HG02884 (cell line): ENCODE results near the gene OR5A2.
A peak's percentile ranks its signal among the peaks of the same experiment; 100 is the strongest.
"Not testable (repeated sequence)": the region's sequence is repeated elsewhere in the genome, so short reads cannot be mapped to it uniquely, and the experiment has no call there.

Experiments used
- ATAC-seq: cut with Tn5 transposase; IDR thresholded peaks from one replicate; pipeline ENCODE4 v1.9.1; 2021; ENCODE audit warnings: mild to moderate bottlenecking, moderate library complexity; ENCODE audit not compliant: unreplicated experiment

OR5A2 gene

DNA sequence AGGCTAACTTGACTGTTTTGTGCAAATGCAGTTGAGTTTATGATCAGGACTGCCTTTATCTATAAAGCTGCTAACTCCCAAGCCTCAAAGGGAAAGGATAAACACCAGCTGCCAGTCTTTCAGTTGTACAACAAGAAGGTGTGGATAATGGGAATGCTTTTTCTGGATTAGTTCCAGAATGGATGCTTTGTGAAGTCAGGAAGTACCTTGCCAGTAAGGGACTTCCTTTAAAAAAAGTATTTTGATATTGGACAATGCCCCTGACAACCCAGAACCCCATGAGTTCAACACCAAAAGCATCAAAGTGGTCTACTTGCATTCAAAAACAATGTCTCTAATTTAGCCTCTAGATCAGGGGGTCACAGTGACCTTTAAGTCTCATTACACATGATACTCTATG is 32.0 kb downstream of the OR5A2 start:
- no peak for ATAC-seq

DNA sequence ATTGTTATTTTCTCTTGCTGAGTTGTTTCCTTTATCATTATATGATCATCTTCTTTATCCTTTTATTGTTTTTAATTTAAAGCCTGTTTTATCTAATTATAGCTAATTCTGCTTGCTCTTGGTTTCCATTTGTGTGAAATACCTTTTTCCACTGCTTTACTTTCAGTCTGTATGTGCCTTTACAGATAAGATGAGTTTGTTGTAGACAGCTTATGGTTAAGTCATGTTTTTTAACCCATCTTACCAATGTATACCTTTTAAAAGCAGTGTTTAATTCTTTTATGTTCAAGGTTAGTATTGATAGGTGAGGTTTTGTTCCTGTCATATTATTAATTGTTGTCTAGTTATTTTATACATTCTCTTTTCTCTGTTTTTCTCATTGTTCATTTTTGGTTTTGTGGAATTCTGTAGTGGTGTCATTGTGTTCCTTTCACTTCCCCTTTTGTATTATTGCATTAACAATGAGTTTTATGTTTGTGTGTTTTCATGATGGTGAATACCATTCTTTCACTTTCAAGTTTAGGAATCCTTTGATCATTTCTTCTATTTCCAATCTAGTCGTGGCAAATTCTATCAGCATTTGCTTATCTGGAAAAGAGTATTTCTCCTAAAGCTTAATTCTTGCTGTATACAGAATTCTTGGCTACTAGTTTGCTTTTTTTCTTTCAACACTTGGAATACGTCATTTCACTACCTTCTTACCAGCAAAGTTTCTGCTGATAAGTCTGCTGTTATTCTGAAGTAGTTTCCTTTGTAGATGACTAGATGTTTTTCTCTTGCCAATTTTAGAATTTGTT is 45.8 kb downstream of the OR5A2 start:
- ATAC-seq, result peak; percentile 96

GRCh38 chr11:59372324-59372723 is 53.9 kb downstream of the OR5A2 start:
- ATAC-seq, result not testable (repeated sequence)

DNA sequence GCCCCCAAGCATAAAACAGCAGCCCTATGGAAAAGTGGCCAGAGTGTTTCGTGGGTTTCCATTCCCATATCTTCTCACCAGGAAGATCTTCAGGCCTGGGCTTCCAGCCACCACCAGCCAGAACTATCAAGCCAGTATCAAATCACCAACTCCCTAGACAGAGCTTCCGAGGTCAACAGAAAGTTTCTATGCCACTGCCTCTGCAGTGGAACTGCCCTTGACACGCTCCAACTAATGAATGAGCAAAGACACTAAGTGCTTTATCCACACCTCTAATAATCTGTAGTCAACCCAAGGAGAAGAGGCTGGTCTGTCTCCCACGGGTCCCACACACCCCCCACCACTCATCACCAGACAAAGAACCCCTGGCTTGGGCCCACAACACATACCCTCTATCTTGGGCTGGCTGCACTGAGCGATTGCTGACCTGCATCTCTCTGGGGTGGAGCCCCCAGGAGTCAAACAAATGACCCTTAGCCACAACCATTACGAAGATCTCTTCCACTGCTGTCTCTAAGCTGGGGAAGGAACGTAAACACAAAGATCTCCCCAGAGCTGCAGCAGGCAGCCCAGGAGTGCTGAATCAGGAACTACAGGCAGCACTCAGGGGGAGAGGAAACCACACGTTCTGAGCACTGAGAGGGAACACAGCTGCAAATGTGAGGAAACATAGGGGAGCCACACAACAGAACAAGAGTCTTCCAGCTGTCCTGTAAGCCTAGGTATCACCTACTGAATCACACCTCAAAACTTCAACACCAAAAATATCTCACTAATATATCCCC is 57.8 kb downstream of the OR5A2 start:
- ATAC-seq, result no peak
